SU-DHL-6 (cell line): ENCODE measurements around the gene TFG.

ENCODE experiments used
- H2AFZ ChIP-seq: fragments of 200-600 bp; sonication (generic); 2 replicates; pipeline ENCODE4 v1.6.1; 2014; ENCODE audit warnings: low read depth, mild to moderate bottlenecking, moderate library complexity, mixed read lengths, antibody characterized with exemption, low read length; ENCODE audit not compliant: severe bottlenecking
- H3F3A ChIP-seq: fragments of 200-600 bp; shearing (Covaris generic); 2 replicates; pipeline ENCODE4 v1.6.0; 2016; ENCODE audit warnings: antibody characterized with exemption, mild to moderate bottlenecking; ENCODE audit not compliant: insufficient read depth
- H3K27ac ChIP-seq: fragments of 200-600 bp; sonication (generic); 2 replicates; pipeline ENCODE4 v1.5.1; 2016; ENCODE audit warnings: low read depth, mild to moderate bottlenecking, low read length, moderate library complexity, mixed read lengths
- H3K27me3 ChIP-seq: fragments of 200-600 bp; sonication (generic), shearing (Covaris generic); 2 replicates; pipeline ENCODE4 v1.6.0; 2014; ENCODE audit warnings: mild to moderate bottlenecking, low read length
- H3K36me3 ChIP-seq: fragments of 200-600 bp; sonication (generic); 2 replicates; pipeline ENCODE4 v1.6.1; 2014; ENCODE audit warnings: mild to moderate bottlenecking, low read length, mixed read lengths
- H3K4me2 ChIP-seq: fragments of 300-600, 200-600 bp; shearing (Covaris generic), sonication (generic); 2 replicates; pipeline ENCODE4 v1.6.0; 2014; ENCODE audit warnings: low read length, low read depth, mild to moderate bottlenecking; ENCODE audit not compliant: poor library complexity, severe bottlenecking
- H3K4me3 ChIP-seq: fragments of 200-600 bp; sonication (generic); 2 replicates; pipeline ENCODE4 v1.5.1; 2014; ENCODE audit warnings: antibody characterized with exemption, low read length, mild to moderate bottlenecking, mixed read lengths; ENCODE audit not compliant: insufficient read depth, poor library complexity, severe bottlenecking
- H3K79me2 ChIP-seq: fragments of 200-600 bp; sonication (generic); 2 replicates; pipeline ENCODE4 v1.6.1; 2014; ENCODE audit warnings: mild to moderate bottlenecking, low read length, moderate library complexity; ENCODE audit not compliant: insufficient read depth
- H3K9ac ChIP-seq: fragments of 200-600 bp; sonication (generic); 2 replicates; pipeline ENCODE4 v1.7.0; 2014; ENCODE audit warnings: mild to moderate bottlenecking, low read length
- H3K9me2 ChIP-seq: fragments of 200-600 bp; sonication (generic); replicated peaks from 2 replicates; pipeline ENCODE4 v1.6.1; 2014; ENCODE audit warnings: low read length; ENCODE audit not compliant: insufficient read depth
- H3K9me3 ChIP-seq: fragments of 200-600 bp; sonication (generic); 2 replicates; pipeline ENCODE4 v1.6.1; 2014; ENCODE audit warnings: low read length, mixed read lengths; ENCODE audit not compliant: insufficient read depth
- H4K20me1 ChIP-seq: fragments of 200-600 bp; sonication (generic); 2 replicates; pipeline ENCODE4 v1.6.1; 2014; ENCODE audit warnings: low read depth, mild to moderate bottlenecking, antibody characterized with exemption, low read length, moderate library complexity, mixed read lengths
- CTCF ChIP-seq: fragments of 200-600 bp; sonication (generic); IDR thresholded peaks from one replicate; pipeline ENCODE4 v1.5.1; 2017; ENCODE audit warnings: antibody characterized with exemption, mild to moderate bottlenecking, low read length, moderate library complexity; ENCODE audit not compliant: insufficient read depth, poor library complexity, severe bottlenecking
- EZH2phosphoT487 ChIP-seq: fragments of 200-600 bp; sonication (generic), shearing (Covaris generic); conservative IDR thresholded peaks from 2 replicates; pipeline ENCODE4 v1.6.1; 2018; ENCODE audit warnings: mild to moderate bottlenecking, antibody characterized with exemption, low read length, moderate library complexity, mixed read lengths

TFG gene

GRCh38 chr3:100777271-100777670 is 68.0 kb downstream of the TFG start:
- H3K9me3 ChIP-seq = no peaks in the 10 kb centered on the region
- H3K27ac ChIP-seq = no peak overlapping the region
- no peak overlapping the region for H2AFZ ChIP-seq
- H4K20me1 ChIP-seq = no peaks in the 10 kb centered on the region
- H3K4me2 ChIP-seq = no peak overlapping the region
- no peaks in the 10 kb centered on the region for H3F3A ChIP-seq
- H3K4me3 ChIP-seq = no peak overlapping the region
- H3K79me2 ChIP-seq = no peaks in the 10 kb centered on the region
- no peaks in the 10 kb centered on the region for H3K27me3 ChIP-seq
- H3K36me3 ChIP-seq = no peaks in the 10 kb centered on the region
- no peak for TF ChIP-seq EZH2phosphoT487
- no peak for TF ChIP-seq CTCF
- no peaks in the 10 kb centered on the region for H3K9me2 ChIP-seq
- H3K9ac ChIP-seq = no peak overlapping the region

GRCh38 chr3:100779480-100779879 is 70.2 kb downstream of the TFG start:
- H3K4me3 ChIP-seq = no peak overlapping the region
- H3K9ac ChIP-seq = no peak overlapping the region
- no peak overlapping the region for H3K4me2 ChIP-seq
- no peaks in the 10 kb centered on the region for H3K27me3 ChIP-seq
- H4K20me1 ChIP-seq = no peaks in the 10 kb centered on the region
- TF ChIP-seq EZH2phosphoT487 (no peak), CTCF (no peak)
- H3F3A ChIP-seq = no peaks in the 10 kb centered on the region
- no peak overlapping the region for H3K27ac ChIP-seq
- H3K79me2 ChIP-seq = no peaks in the 10 kb centered on the region
- no peaks in the 10 kb centered on the region for H3K9me3 ChIP-seq
- no peaks in the 10 kb centered on the region for H3K9me2 ChIP-seq
- no peaks in the 10 kb centered on the region for H3K36me3 ChIP-seq
- no peak overlapping the region for H2AFZ ChIP-seq

GRCh38 chr3:100780071-100780622 is 70.9 kb downstream of the TFG start:
- Histone ChIP-seq H3K27ac (no peak overlapping the region), H3K9ac (no peak overlapping the region), H4K20me1 (no peaks in the 10 kb centered on the region), H3K4me3 (no peak overlapping the region), H3F3A (no peaks in the 10 kb centered on the region), H2AFZ (no peak overlapping the region), H3K27me3 (no peaks in the 10 kb centered on the region), H3K9me2 (no peaks in the 10 kb centered on the region), H3K79me2 (no peaks in the 10 kb centered on the region), H3K4me2 (no peak overlapping the region), H3K36me3 (no peaks in the 10 kb centered on the region), H3K9me3 (no peaks in the 10 kb centered on the region)
- TF ChIP-seq CTCF (no peak), EZH2phosphoT487 (no peak)

- no peak overlapping the region for H2AFZ ChIP-seq
These were observed 72.0 kb downstream of the TFG start for GRCh38 chr3:100781301-100781700.

More at GRCh38 chr3:100781301-100781700, 72.0 kb downstream of the TFG start:
- Histone ChIP-seq H3K36me3 (no peaks in the 10 kb centered on the region), H3K4me3 (no peak overlapping the region), H3K9me3 (no peaks in the 10 kb centered on the region; the same call in 1 of the 2 replicates), H3K27ac (no peak overlapping the region), H3K9me2 (no peaks in the 10 kb centered on the region), H4K20me1 (no peaks in the 10 kb centered on the region), H3K4me2 (no peak overlapping the region), H3K27me3 (no peaks in the 10 kb centered on the region), H3K79me2 (no peaks in the 10 kb centered on the region), H3K9ac (no peak overlapping the region), H3F3A (no peaks in the 10 kb centered on the region)
- TF ChIP-seq CTCF = no peak
- TF ChIP-seq EZH2phosphoT487 = no peak
